Ecto neural progenitor cell (in vitro differentiated cells): ENCODE results near the gene FBN2.
"Not testable (repeated sequence)": the region's sequence is repeated elsewhere in the genome, so short reads cannot be mapped to it uniquely, and the experiment has no call there.

Experiments used
- DNase-seq: peaks from one replicate; pipeline ENCODE4 v3.0.0-alpha.2; 2018; ENCODE audit warnings: low spot score

Gene FBN2

DNA sequence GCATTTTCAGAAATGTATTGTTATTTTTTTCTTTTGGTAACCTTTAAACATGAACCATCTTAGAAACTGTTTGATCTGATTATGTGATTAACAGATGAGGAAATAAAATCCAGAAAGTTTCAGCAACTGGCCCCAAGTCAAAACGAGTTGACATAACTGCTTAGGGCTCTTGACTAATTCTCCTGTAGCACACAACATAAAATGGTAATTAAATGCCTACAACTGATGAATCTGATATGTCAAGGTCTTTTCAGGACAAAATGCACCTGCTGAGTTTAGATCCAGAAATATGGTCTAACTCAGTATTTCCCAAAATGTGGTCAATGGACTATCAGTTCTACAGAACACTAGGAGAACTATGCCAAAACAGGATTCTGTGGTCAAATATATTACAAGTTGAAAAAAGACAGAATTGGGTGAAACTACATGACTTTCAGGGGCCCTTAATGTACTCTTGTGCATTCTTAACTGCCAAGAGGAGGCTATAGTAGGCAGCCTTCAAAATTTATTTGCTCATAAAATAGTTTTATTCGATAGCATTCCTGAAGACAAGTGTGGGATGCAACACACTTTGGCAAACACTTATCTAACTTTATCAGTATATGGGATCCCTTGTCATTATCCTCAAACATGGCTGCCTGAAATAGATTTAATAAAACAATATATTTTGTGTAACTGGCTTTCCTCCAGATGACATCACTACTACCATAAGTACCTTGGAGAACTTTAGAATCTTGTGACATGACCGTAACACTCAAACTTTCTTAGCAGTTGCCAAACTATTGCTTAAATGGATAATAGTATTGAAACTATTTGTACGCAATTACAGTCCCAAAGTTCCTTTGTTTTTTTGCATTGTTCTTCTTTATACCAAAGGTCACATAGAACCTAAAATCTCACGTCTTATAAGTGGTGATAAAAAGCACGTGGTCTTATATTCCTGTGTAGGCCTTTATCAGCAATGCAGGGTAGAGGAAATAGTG is 59.4 kb downstream of the FBN2 start:
- DNase-seq, result no peak

- DNase-seq, result no peak
Measured at GRCh38 chr5:128477944-128478343, 60.1 kb downstream of the FBN2 start.

DNA sequence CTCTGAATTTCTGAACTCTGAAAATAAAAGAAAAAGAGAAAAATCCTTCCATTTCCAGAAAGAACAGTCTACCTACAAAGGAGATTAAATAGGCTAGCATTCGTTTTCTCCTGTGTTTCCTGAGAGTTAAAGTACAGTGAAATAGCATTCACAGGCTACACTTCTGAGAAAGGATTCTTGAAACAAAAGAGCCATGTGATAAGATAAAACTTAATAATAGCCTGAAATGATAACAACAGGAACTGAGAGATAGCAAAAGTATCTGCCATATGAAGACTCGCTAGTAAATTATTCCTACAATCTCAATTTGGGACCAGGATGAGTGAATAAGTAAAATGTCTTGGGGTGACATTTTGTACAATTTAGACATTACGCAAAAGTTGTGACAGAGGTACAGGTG is 62.4 kb downstream of the FBN2 start:
- no peak for DNase-seq

DNA sequence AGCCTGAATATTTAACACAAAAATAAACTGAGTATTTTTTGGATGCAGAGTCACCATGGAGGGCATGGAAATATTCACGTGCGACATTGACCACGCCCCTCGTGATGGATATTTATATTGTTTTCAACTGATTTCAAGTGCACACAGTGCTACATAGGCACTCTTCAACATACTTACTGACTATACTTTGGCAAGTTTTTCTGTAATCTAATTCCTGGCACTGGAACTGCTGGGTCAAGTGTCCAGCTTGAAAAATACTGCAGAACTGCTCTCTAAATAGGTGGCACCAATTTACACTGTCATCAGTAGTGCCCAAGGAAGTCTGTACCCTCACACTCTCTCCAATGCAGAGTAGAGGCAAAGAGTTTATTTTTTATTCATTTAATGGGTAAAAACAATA is 65.1 kb downstream of the FBN2 start:
- no peak for DNase-seq

DNA sequence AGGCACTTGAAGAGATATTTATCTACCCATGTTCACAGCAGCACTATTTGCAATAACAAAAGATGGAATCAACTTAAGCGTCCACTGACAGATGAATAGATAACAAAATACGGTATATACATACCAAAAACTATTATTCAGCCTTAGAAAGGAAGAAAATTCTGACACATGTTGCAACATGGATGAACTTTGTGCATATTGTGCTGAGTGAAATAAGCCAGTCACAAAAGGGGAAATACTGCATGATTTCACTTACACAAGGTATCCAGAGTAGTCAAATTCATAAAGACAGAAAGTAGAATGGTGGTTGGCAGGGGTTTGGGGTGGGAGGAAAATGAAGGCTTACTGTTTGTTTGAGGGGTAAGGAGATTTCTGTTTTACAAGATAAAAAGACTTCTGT is 66.0 kb downstream of the FBN2 start:
- no peak for DNase-seq

GRCh38 chr5:128470663-128471062 is 67.4 kb downstream of the FBN2 start:
- no peak for DNase-seq

DNA sequence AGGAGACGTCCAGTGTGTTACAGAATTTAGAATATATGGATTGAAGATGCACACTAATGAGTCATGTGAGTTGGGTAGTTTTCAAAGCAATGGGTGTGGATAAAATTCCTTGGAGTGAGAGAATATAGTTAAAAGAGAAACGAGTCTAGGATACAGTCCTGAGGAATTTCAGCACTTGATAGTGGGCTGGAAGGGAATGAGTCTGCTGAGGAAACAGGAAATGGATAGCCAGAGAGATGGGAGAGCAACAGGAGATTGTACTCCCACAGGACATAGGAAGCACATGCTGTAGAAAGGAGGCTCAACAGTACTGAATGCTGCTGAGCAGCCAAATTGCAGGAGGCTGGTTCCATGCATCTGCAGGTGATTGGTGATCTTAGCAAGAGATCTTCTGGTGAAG is 68.1 kb downstream of the FBN2 start:
- DNase-seq, result no peak

DNA sequence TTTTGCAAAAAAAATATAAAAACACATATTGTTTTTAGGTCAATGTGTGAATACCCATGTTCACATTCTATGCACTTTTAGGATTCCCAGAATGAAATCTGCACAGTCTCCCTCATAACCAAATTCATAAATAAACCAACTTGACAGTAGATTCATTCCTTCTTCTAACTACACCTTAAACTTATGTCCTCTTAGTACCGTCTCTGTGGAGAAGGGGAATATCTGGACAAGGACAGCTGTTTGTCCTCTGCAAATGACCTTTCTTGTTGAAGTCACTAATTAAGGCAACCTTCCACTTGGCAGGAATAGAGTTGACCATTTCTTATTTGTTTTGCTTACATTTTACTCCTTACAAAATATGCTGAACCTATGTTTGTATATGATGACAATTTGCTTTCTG is 71.1 kb downstream of the FBN2 start:
- no peak for DNase-seq

GRCh38 chr5:128466554-128466953 is 71.5 kb downstream of the FBN2 start:
- DNase-seq, result no peak

DNA sequence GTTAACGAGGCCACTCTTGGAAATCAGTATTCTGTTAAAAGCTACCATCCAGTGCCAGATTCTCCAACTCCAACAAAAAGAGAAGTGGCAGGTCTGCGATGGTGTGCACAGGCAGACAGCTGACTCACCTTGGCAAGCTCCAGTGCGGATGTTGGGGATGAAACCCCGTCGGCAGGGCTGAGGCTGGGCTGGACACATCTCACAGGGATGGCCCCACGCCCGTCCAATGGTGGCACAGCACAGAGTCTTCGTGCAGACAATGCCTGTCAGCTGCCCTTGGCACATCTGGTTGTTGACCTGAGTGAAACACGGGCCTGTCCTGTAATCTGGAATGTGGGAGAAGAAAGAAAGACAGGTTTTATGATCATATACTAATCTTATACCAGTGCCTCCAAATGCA is 73.4 kb downstream of the FBN2 start:
- DNase-seq, result no peak

DNA sequence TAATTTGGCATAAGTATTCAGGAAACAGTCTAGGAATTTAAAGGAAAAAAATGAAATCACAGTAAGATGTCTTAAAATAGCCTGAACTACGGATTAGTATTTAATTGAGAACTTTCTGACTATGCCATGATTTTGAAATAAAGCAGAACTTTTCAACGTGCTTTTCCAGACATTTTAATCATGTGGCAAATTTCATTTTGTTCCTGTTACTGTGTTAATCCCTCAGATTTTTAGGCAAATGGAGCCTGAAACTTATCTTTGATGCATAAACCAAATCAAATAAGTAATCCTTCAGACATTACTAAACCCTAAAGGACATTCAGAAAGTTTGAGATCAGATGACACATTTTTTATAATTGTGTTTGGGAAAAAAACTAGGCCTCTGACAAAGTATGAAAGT is 75.7 kb downstream of the FBN2 start:
- DNase-seq, result no peak

DNA sequence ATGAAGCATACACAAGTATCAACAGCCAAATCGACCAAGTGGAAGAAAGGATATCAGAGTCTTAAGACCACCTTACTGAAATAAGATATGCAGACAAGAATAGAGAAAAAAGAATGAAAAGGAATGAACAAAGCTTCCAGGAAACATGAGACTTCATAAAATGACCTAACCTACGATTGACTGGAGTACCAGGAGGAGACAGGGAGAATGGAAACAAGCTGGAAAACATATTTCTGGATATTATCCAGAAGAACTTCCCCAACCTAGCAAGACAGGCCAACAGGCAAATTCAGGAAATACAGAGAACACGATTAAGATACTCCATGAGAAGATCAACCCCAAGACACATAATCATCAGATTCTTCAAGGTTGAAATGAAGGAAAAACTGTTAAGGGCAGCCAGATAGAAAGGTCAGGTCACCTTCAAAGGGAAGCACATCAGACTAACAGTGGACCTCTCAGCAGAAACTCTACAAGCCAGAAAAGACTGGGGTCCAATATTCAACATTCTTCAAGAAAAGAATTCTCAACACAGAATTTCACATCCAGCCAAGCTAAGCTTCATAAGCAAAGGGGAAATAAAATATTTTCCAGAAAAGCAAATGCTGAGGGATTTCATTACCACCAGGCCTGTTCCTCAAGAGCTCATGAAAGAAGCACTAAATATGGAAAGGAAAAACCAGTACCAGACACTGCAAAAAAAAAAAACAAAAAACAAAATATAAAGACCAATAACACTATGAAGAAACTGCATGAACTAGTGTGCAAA is 80.7 kb downstream of the FBN2 start:
- DNase-seq, result not testable (repeated sequence)

- peak; percentile 66 for DNase-seq
Measured at GRCh38 chr5:128455841-128456361, 82.1 kb downstream of the FBN2 start.

GRCh38 chr5:128453121-128453520 is 84.9 kb downstream of the FBN2 start:
- DNase-seq, result no peak

- DNase-seq, result not testable (repeated sequence)
Measured at GRCh38 chr5:128447224-128447623, 90.8 kb downstream of the FBN2 start.

GRCh38 chr5:128441941-128442350 is 96.1 kb downstream of the FBN2 start:
- no peak for DNase-seq

- DNase-seq, result no peak
Measured at GRCh38 chr5:128441165-128441564, 96.9 kb downstream of the FBN2 start.

DNA sequence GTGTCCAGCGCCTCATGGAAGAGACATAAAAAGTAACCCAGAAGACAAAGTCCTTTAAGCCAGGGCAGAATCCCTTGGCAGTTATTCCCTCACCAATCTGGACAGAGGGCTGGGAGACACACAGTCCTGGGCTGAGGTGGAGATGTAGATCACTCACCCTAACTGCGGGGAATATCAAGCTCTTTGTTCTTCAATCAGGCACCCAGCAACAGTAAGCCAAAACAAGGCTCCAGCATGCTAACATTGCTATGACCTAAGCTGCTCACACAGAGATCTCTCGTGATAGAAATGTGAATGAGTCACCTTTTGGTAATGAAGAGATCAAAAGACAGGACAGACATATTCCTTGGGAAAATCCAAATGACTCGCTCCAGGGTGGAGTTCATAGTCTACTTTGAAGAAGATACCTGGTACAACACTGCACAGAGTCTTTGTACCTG is 101.3 kb downstream of the FBN2 start:
- no peak for DNase-seq

DNA sequence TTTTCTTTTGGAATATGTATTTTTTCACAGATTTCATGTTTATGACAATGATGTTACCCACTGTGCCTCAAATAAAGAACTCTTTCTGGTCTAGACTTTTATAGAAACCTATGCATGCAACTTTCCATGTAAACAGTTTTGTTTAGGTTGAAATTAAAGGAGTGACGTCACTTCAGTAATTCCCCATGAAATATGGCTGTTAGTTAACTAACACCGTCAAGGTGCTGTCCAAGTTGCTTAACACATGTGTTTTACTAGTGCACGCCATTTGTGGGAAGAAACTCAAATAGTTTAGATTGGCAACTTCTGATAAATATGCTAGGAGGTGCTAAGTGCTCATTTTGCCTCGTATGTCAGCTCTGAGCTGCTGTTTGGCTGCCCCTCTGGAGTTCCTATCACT is 102.2 kb downstream of the FBN2 start:
- DNase-seq, result no peak

DNA sequence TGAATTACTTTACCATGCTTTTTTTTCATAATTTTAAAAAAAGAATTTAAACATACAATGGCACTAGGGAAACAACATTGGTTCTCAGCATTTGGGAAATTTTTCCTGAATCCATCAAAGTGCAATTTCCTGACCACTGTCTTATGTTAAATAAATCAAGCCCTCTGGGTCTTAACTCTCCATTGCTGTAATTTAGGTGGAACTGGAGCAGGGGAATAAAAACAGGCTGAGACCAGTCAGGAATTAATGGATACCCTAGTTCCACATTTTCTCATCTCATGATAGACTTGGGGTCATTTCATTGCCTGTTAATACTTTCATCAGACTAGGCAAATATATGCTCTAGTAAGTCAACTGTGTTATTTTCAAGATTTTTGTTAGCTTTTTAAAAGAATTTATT is 103.1 kb downstream of the FBN2 start:
- no peak for DNase-seq

GRCh38 chr5:128432913-128433440 is 105.1 kb downstream of the FBN2 start:
- no peak for DNase-seq

- no peak for DNase-seq
Measured at GRCh38 chr5:128427921-128428320, 110.1 kb downstream of the FBN2 start.

GRCh38 chr5:128426090-128426534 is 111.9 kb downstream of the FBN2 start:
- no peak for DNase-seq
